CD4-positive, alpha-beta T cell (primary cell): Measurements from ENCODE around the gene MLLT1. TPM values are rescaled to one million over a fixed set of nuclear protein-coding genes. Genes with fewer than 3 reads are reported as not detected.
A peak's percentile ranks its signal among the peaks of the same experiment; 100 is the strongest.

ENCODE experiments used
- ATAC-seq: fragments of 200-7000 bp; cut with Tn5 transposase; one replicate; pipeline ENCODE4 v1.10.0; 2022; ENCODE audit warnings: mild to moderate bottlenecking; ENCODE audit not compliant: poor library complexity
- CTCF ChIA-PET: fragments of 350-600 bp; sonication (Branson Sonifier 250); formaldehyde crosslinking; loops from one replicate; lab custom pipeline; 2021; ENCODE audit warnings: antibody characterized with exemption, inconsistent platforms; lab: Charles Lee
- POLR2A ChIA-PET: fragments of 350-600 bp; sonication (Branson Sonifier 250); formaldehyde crosslinking; loops from one replicate; lab custom pipeline; 2021; ENCODE audit warnings: antibody characterized with exemption, inconsistent platforms; lab: Charles Lee
- DNase-seq, 14 experiments: peaks; one replicate each; pipeline ENCODE4 v3.0.0-alpha.2; 2013 to 2020; ENCODE audit warnings: mixed read lengths in 2 of 14
- H3K27ac ChIP-seq, 2 donors: one replicate each; pipeline versions ENCODE4 v1.5.1 to v1.7.0; 2013; ENCODE audit warnings: low read length in 2 of 2, low read depth in 1 of 2, mild to moderate bottlenecking in 1 of 2
- H3K27me3 ChIP-seq, 2 experiments: 1 replicate in 1 of 2; 2 replicates in 1 of 2; pipeline versions ENCODE4 v1.6.1 to v1.7.0; 2013; ENCODE audit warnings: low read length in 2 of 2, control low read depth in 1 of 2, mild to moderate bottlenecking in 1 of 2, moderate library complexity in 1 of 2; ENCODE audit not compliant: insufficient read depth in 2 of 2, control insufficient read depth in 1 of 2
- H3K36me3 ChIP-seq: one replicate; pipeline ENCODE4 v1.6.1; 2013; ENCODE audit warnings: low read length, control low read depth; ENCODE audit not compliant: insufficient read depth
- H3K4me1 ChIP-seq: one replicate; pipeline ENCODE4 v1.6.1; 2013; ENCODE audit warnings: low read length, control low read depth; ENCODE audit not compliant: insufficient read depth
- H3K4me3 ChIP-seq: one replicate; pipeline ENCODE4 v1.5.1; 2013; ENCODE audit warnings: mild to moderate bottlenecking, low read length, moderate library complexity
- H3K9me3 ChIP-seq, 2 experiments: 1 replicate in 1 of 2; 2 replicates in 1 of 2; pipeline versions ENCODE4 v1.6.1 to v1.7.0; 2013; ENCODE audit warnings: low read length in 2 of 2, mild to moderate bottlenecking in 2 of 2, control low read depth in 1 of 2, moderate library complexity in 1 of 2; ENCODE audit not compliant: control insufficient read depth in 1 of 2, insufficient read depth in 1 of 2
- H3K27ac Mint-ChIP-seq: one replicate; pipeline ENCODE4 v1.8.0; 2020; ENCODE audit warnings: mixed read lengths
- H3K27me3 Mint-ChIP-seq: one replicate; pipeline ENCODE4 v1.8.0; 2021; ENCODE audit warnings: mixed read lengths
- H3K36me3 Mint-ChIP-seq: one replicate; pipeline ENCODE4 v1.8.0; 2021; ENCODE audit warnings: low read depth, mixed read lengths
- H3K4me1 Mint-ChIP-seq: one replicate; pipeline ENCODE4 v1.8.0; 2021; ENCODE audit warnings: low read depth, mixed read lengths
- H3K4me3 Mint-ChIP-seq: one replicate; pipeline ENCODE4 v1.8.0; 2020; ENCODE audit warnings: mild to moderate bottlenecking, mixed read lengths
- H3K9me3 Mint-ChIP-seq: one replicate; pipeline ENCODE4 v1.8.0; 2020; ENCODE audit warnings: mixed read lengths
- intact Hi-C, 2 experiments: fragments of 100-400 bp; cut with DNase I in 1 of 2; cut with micrococcal nuclease in 1 of 2; formaldehyde crosslinking; loops; one replicate each; pipeline versions ENCODE4 v1.15.1 to v1.9.0; 2023 to 2025; cut with DNase I, micrococcal nuclease
- total RNA-seq, 174 experiments: library from RNA in 2 of 174; stranded (reverse) in 2 of 174; gene quantifications; one replicate each; pipeline ENCODE4 v1.2.3 and lab custom pipeline; 2021 to 2026
- TF ChIP-seq, protein P1 (sequence below): fragments of 200-600 bp; IDR thresholded peaks from one replicate; pipeline ENCODE4 v1.8.0; 2022; ENCODE audit warnings: antibody characterized with exemption, mild to moderate bottlenecking

The MLLT1 gene
- total RNA-seq, 2 experiments from 2014 or later, result 18.3 to 22.1 TPM

- ChIA-PET POLR2A (no interaction called here), CTCF (no interaction called here)
- no peak overlapping the region for H3K4me3 Mint-ChIP-seq
- no peak for ATAC-seq
- intact Hi-C loops, result no loop called here
- H3K36me3 Mint-ChIP-seq, result peaks cover 9% of the 10 kb centered on the region
- DNase-seq, result peak in 1 of 14 experiments; percentile 8
- Histone ChIP-seq H3K36me3 (no peaks in the 10 kb centered on the region), H3K4me1 (peaks cover 46% of the 10 kb centered on the region), H3K27ac (no peak overlapping the region), H3K27me3 (no peaks in the 10 kb centered on the region), H3K9me3 (no peaks in the 10 kb centered on the region), H3K4me3 (no peak overlapping the region)
- H3K27me3 Mint-ChIP-seq, result no peaks in the 10 kb centered on the region
- H3K4me1 Mint-ChIP-seq, result peaks cover 41% of the 10 kb centered on the region
- H3K9me3 Mint-ChIP-seq, result no peaks in the 10 kb centered on the region
- TF ChIP-seq, protein P1, sequence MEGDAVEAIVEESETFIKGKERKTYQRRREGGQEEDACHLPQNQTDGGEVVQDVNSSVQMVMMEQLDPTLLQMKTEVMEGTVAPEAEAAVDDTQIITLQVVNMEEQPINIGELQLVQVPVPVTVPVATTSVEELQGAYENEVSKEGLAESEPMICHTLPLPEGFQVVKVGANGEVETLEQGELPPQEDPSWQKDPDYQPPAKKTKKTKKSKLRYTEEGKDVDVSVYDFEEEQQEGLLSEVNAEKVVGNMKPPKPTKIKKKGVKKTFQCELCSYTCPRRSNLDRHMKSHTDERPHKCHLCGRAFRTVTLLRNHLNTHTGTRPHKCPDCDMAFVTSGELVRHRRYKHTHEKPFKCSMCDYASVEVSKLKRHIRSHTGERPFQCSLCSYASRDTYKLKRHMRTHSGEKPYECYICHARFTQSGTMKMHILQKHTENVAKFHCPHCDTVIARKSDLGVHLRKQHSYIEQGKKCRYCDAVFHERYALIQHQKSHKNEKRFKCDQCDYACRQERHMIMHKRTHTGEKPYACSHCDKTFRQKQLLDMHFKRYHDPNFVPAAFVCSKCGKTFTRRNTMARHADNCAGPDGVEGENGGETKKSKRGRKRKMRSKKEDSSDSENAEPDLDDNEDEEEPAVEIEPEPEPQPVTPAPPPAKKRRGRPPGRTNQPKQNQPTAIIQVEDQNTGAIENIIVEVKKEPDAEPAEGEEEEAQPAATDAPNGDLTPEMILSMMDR, result no peak
- no peak overlapping the region for H3K27ac Mint-ChIP-seq
Observed at GRCh38 chr19:6241056-6241455, 38.7 kb downstream of the MLLT1 start.

GRCh38 chr19:6239871-6240676 lies 39.7 kb downstream of the MLLT1 start:
- TF ChIP-seq, protein P1, result no peak
- Histone ChIP-seq H3K4me1 (peaks cover 46% of the 10 kb centered on the region), H3K27ac (no peak overlapping the region), H3K27me3 (no peaks in the 10 kb centered on the region), H3K36me3 (no peaks in the 10 kb centered on the region), H3K4me3 (no peak overlapping the region), H3K9me3 (no peaks in the 10 kb centered on the region)
- H3K27ac Mint-ChIP-seq, result peak overlapping the region; percentile 18
- H3K9me3 Mint-ChIP-seq, result no peaks in the 10 kb centered on the region
- H3K4me3 Mint-ChIP-seq, result peak overlapping the region; percentile 43
- intact Hi-C loops, result no loop called here
- POLR2A ChIA-PET, result no interaction called here
- peaks cover 49% of the 10 kb centered on the region for H3K4me1 Mint-ChIP-seq
- H3K27me3 Mint-ChIP-seq, result no peaks in the 10 kb centered on the region
- CTCF ChIA-PET, result no interaction called here
- DNase-seq (peak in 1 of 14 experiments; percentile 9), ATAC-seq (no peak)
- H3K36me3 Mint-ChIP-seq, result peaks cover 12% of the 10 kb centered on the region

DNA sequence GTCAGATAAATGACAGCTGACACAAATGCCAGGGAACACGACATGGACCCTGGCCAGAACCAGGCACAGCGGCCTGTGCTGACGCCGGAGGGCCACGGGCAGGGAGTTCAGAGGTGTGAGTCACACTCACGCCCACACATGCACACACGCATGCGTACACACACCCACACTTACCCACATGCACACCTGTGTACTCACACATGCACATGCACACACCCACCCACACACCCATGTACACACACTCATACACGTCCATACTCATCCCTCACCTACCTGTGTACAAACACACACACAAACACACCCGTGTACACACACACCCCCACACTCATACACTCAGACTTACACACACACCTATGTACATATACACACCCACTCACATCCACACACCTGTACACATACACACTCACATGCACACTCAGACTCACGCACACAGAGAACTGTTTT lies 40.4 kb downstream of the MLLT1 start:
- peaks cover 50% of the 10 kb centered on the region for H3K4me1 Mint-ChIP-seq
- no peak for ATAC-seq
- ChIA-PET POLR2A (no interaction called here), CTCF (no interaction called here)
- H3K4me3 Mint-ChIP-seq, result peak overlapping the region; percentile 43
- H3K36me3 Mint-ChIP-seq, result peaks cover 12% of the 10 kb centered on the region
- H3K9me3 Mint-ChIP-seq, result no peaks in the 10 kb centered on the region
- Histone ChIP-seq H3K36me3 (no peaks in the 10 kb centered on the region), H3K4me3 (no peak overlapping the region), H3K9me3 (no peaks in the 10 kb centered on the region), H3K4me1 (peaks cover 47% of the 10 kb centered on the region), H3K27ac (no peak overlapping the region), H3K27me3 (no peaks in the 10 kb centered on the region)
- intact Hi-C loops, result no loop called here
- TF ChIP-seq, protein P1, result no peak
- DNase-seq, result peak in 2 of 14 experiments; percentile 17 to 24
- peak overlapping the region; percentile 18 for H3K27ac Mint-ChIP-seq
- no peaks in the 10 kb centered on the region for H3K27me3 Mint-ChIP-seq
